ENCODE data around the gene NCMAP.

The NCMAP gene

GRCh38 chr1:24575905-24576587 is 20.2 kb downstream of the NCMAP start:
- no peak for TF ChIP-seq ZNF274 (IDR thresholded peaks at IDR 0.05; ENCODE audit: low read depth, low read length)
- H3K4me3 ChIP-seq (ENCODE audit: low read length): no peak overlapping the region

- TF ChIP-seq ZNF274 (IDR thresholded peaks at IDR 0.05; ENCODE audit: low read depth, low read length): no peak
Observed at GRCh38 chr1:24578846-24579245, 23.0 kb downstream of the NCMAP start.

GRCh38 chr1:24580756-24581155 is 24.9 kb downstream of the NCMAP start:
- TF ChIP-seq ZNF274 (IDR thresholded peaks at IDR 0.05; ENCODE audit: low read depth, low read length): no peak

More at GRCh38 chr1:24578846-24579245, 23.0 kb downstream of the NCMAP start:
- H3K4me3 ChIP-seq (ENCODE audit: low read length): no peak overlapping the region

GRCh38 chr1:24584171-24584647 is 28.3 kb downstream of the NCMAP start:
- no peak for TF ChIP-seq ZNF274 (IDR thresholded peaks at IDR 0.05; ENCODE audit: low read depth, low read length)
- H3K4me3 ChIP-seq (ENCODE audit: low read length): no peak overlapping the region

More at GRCh38 chr1:24580756-24581155, 24.9 kb downstream of the NCMAP start:
- H3K4me3 ChIP-seq (ENCODE audit: low read length): no peak overlapping the region

- H3K4me3 ChIP-seq (ENCODE audit: low read length): no peak overlapping the region
- TF ChIP-seq ZNF274 (IDR thresholded peaks at IDR 0.05; ENCODE audit: low read depth, low read length): no peak
Observed at GRCh38 chr1:24586119-24586518, 30.2 kb downstream of the NCMAP start.

GRCh38 chr1:24586970-24587820 is 31.3 kb downstream of the NCMAP start:
- TF ChIP-seq ZNF274 (IDR thresholded peaks at IDR 0.05; ENCODE audit: low read depth, low read length): no peak
- no peak overlapping the region for H3K4me3 ChIP-seq (ENCODE audit: low read length)

GRCh38 chr1:24588573-24588972 is 32.7 kb downstream of the NCMAP start:
- no peak overlapping the region for H3K4me3 ChIP-seq (ENCODE audit: low read length)
- no peak for TF ChIP-seq ZNF274 (IDR thresholded peaks at IDR 0.05; ENCODE audit: low read depth, low read length)

GRCh38 chr1:24589200-24589599 is 33.3 kb downstream of the NCMAP start:
- no peak for TF ChIP-seq ZNF274 (IDR thresholded peaks at IDR 0.05; ENCODE audit: low read depth, low read length)
- H3K4me3 ChIP-seq (ENCODE audit: low read length): no peak overlapping the region

- H3K4me3 ChIP-seq (ENCODE audit: low read length): no peak overlapping the region
- TF ChIP-seq ZNF274 (IDR thresholded peaks at IDR 0.05; ENCODE audit: low read depth, low read length): no peak
Observed at GRCh38 chr1:24591781-24592180, 35.9 kb downstream of the NCMAP start.

- H3K4me3 ChIP-seq (ENCODE audit: low read length): no peak overlapping the region
- no peak for TF ChIP-seq ZNF274 (IDR thresholded peaks at IDR 0.05; ENCODE audit: low read depth, low read length)
Observed at GRCh38 chr1:24594328-24594598, 38.4 kb downstream of the NCMAP start.

GRCh38 chr1:24596401-24596880 is 40.6 kb downstream of the NCMAP start:
- no peak overlapping the region for H3K4me3 ChIP-seq (ENCODE audit: low read length)
- TF ChIP-seq ZNF274 (IDR thresholded peaks at IDR 0.05; ENCODE audit: low read depth, low read length): no peak

GRCh38 chr1:24599265-24599664 is 43.4 kb downstream of the NCMAP start:
- no peak for TF ChIP-seq ZNF274 (IDR thresholded peaks at IDR 0.05; ENCODE audit: low read depth, low read length)
- H3K4me3 ChIP-seq (ENCODE audit: low read length): no peak overlapping the region

- no peak overlapping the region for H3K4me3 ChIP-seq (ENCODE audit: low read length)
- TF ChIP-seq ZNF274 (IDR thresholded peaks at IDR 0.05; ENCODE audit: low read depth, low read length): no peak
Observed at GRCh38 chr1:24600551-24600950, 44.7 kb downstream of the NCMAP start.

GRCh38 chr1:24605534-24606295 is 49.8 kb downstream of the NCMAP start:
- H3K4me3 ChIP-seq (ENCODE audit: low read length): no peak overlapping the region

More at GRCh38 chr1:24605534-24606295, 49.8 kb downstream of the NCMAP start:
- TF ChIP-seq ZNF274 (IDR thresholded peaks at IDR 0.05; ENCODE audit: low read depth, low read length): no peak

Measured in GM08714 (cell line).